Measurements from ENCODE around the gene ADAM12. TPM values are rescaled to one million over a fixed set of nuclear protein-coding genes. Genes with fewer than 3 reads are reported as not detected.

ADAM12 gene
- total and polyA plus RNA-seq, 2 donors from 2014 or later, result 0.26 to 3.3 TPM

DNA sequence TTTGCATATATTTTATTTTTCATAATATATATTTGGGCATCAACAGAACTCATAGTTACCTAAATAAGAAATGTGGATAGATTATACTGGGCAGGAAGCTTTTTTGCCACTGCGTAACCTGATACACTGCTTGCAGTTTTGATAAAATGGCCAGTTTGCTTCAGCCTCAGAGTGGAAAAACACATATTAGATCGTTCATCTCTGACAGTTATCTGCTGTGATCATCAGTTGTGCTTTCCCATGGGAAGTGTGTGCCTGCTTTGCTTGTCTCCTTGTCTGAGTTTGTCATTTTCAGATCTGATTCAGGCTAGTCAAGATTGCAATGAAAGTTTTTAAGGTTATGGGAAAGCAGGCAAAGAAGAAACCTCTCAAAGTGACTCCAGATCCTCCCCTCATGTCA, 54.0 kb downstream of the ADAM12 start:
- peaks cover 0 to 2% (median 0%) of the 10 kb centered on the region in 3 donors for H3K4me1 ChIP-seq (ENCODE audit: control insufficient read depth in 2 of 3, insufficient read depth in 2 of 3, low read depth in 1 of 3, low read length in 3 of 3)
- DNase-seq, result no peak
- no peak overlapping the region for H3K27ac ChIP-seq (ENCODE audit: low read depth in 2 of 2, low read length in 2 of 2)
- no peak overlapping the region for H3K4me3 ChIP-seq (ENCODE audit: low read length in 3 of 3)
- H3K27me3 ChIP-seq (ENCODE audit: control insufficient read depth, insufficient read depth, low read length), result no peaks in the 10 kb centered on the region
- no peak overlapping the region for H3K9ac ChIP-seq (ENCODE audit: low read length in 3 of 3)
- FAIRE-seq, result no peak
- H3K9me3 ChIP-seq (ENCODE audit: control insufficient read depth in 2 of 3, insufficient read depth in 1 of 3, low read length in 3 of 3), result no peaks in the 10 kb centered on the region
- intact Hi-C loops (cut with DNase I), result no loop called here
- no peak for TF ChIP-seq CTCF (IDR thresholded peaks at IDR 0.05; ENCODE audit: borderline replicate concordance, extremely low read depth, insufficient read depth)
- no peaks in the 10 kb centered on the region for H3K36me3 ChIP-seq (ENCODE audit: control insufficient read depth in 2 of 3, insufficient read depth in 3 of 3, low read length in 3 of 3)

DNA sequence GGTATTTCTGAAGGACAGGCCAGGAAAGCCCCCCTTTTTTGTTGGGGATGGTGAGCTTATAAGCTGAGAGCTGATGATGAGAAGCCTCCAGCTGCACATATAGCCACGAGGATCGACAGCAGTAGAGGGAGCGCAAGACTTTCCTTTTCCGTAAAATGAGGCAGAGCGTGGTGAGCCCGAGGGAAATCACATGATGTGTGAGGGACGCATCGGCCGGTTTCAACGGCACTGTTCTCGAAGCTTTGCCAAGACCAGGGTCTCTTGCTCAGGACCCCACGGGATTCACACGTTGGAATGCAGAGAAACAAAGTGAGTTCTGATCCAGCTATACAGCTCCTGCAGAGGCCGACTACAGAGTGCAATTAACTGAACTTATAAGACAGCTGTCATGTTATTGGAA, 55.7 kb downstream of the ADAM12 start:
- no peaks in the 10 kb centered on the region for H3K9me3 ChIP-seq (ENCODE audit: control insufficient read depth in 2 of 3, insufficient read depth in 1 of 3, low read length in 3 of 3)
- no peak for DNase-seq
- no peak overlapping the region for H3K27ac ChIP-seq (ENCODE audit: low read depth in 2 of 2, low read length in 2 of 2)
- peaks cover 0 to 2% (median 0%) of the 10 kb centered on the region in 3 donors for H3K4me1 ChIP-seq (ENCODE audit: control insufficient read depth in 2 of 3, insufficient read depth in 2 of 3, low read depth in 1 of 3, low read length in 3 of 3)
- H3K36me3 ChIP-seq (ENCODE audit: control insufficient read depth in 2 of 3, insufficient read depth in 3 of 3, low read length in 3 of 3), result no peaks in the 10 kb centered on the region
- TF ChIP-seq CTCF (IDR thresholded peaks at IDR 0.05; ENCODE audit: borderline replicate concordance, extremely low read depth, insufficient read depth), result no peak
- H3K4me3 ChIP-seq (ENCODE audit: low read length in 3 of 3), result no peak overlapping the region
- intact Hi-C loops (cut with DNase I), result no loop called here
- H3K9ac ChIP-seq (ENCODE audit: low read length in 3 of 3), result no peak overlapping the region
- FAIRE-seq, result no peak
- no peaks in the 10 kb centered on the region for H3K27me3 ChIP-seq (ENCODE audit: control insufficient read depth, insufficient read depth, low read length)

DNA sequence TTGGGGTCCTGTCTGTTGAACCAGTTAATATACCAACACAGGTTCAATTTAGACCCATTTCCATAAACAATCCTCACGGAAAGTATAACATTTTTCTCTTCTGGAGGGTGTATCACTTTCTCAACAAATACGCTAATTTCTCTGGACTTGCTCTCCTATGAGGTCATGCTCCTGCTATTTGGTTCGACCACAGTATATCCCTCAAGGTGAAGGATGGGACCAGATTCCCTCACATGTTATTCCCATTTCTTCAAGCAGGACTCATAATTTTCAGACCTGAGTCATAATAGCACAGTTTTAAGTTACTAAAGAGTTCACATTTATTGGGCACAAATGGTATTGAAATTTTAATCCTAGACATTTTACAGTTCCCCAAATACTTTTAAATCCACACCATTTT, 57.2 kb downstream of the ADAM12 start:
- no peak for TF ChIP-seq CTCF (IDR thresholded peaks at IDR 0.05; ENCODE audit: borderline replicate concordance, extremely low read depth, insufficient read depth)
- intact Hi-C loops (cut with DNase I), result no loop called here
- FAIRE-seq, result no peak

DNA sequence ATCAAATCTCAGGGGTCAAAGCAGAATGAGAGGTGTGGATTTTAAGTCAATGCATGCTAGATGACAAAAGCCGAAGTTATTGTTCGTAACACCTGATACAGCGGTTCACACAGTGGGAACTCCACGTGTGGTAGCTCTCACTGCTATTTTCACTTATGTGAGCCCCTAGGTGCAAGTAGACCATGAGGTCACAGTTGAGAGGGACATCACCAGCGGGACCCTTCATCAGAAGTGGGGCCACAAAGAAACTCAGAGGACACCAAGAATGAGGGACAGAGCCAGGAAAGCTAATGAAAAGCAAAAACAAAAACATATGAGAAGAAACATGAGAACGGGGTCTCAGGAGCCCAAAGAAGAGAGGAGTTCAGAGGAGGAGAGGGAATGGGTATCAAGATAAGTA, 63.5 kb downstream of the ADAM12 start:
- intact Hi-C loops (cut with DNase I), result no loop called here
- Histone ChIP-seq H3K36me3 (ENCODE audit: control insufficient read depth in 2 of 3, insufficient read depth in 3 of 3, low read length in 3 of 3) (no peaks in the 10 kb centered on the region), H3K27ac (ENCODE audit: low read depth in 2 of 2, low read length in 2 of 2) (no peak overlapping the region), H3K4me1 (ENCODE audit: control insufficient read depth in 2 of 3, insufficient read depth in 2 of 3, low read depth in 1 of 3, low read length in 3 of 3) (no peaks in the 10 kb centered on the region), H3K27me3 (ENCODE audit: control insufficient read depth, insufficient read depth, low read length) (no peaks in the 10 kb centered on the region), H3K4me3 (ENCODE audit: low read length in 3 of 3) (no peak overlapping the region), H3K9ac (ENCODE audit: low read length in 3 of 3) (no peak overlapping the region), H3K9me3 (ENCODE audit: control insufficient read depth in 2 of 3, insufficient read depth in 1 of 3, low read length in 3 of 3) (no peaks in the 10 kb centered on the region)
- no peak for TF ChIP-seq CTCF (IDR thresholded peaks at IDR 0.05; ENCODE audit: borderline replicate concordance, extremely low read depth, insufficient read depth)
- FAIRE-seq, result no peak
- no peak for DNase-seq

More for the DNA sequence above, 57.2 kb downstream of the ADAM12 start:
- no peak for DNase-seq
- Histone ChIP-seq H3K4me3 (ENCODE audit: low read length in 3 of 3) (no peak overlapping the region), H3K27ac (ENCODE audit: low read depth in 2 of 2, low read length in 2 of 2) (no peak overlapping the region), H3K27me3 (ENCODE audit: control insufficient read depth, insufficient read depth, low read length) (no peaks in the 10 kb centered on the region), H3K36me3 (ENCODE audit: control insufficient read depth in 2 of 3, insufficient read depth in 3 of 3, low read length in 3 of 3) (no peaks in the 10 kb centered on the region), H3K4me1 (ENCODE audit: control insufficient read depth in 2 of 3, insufficient read depth in 2 of 3, low read depth in 1 of 3, low read length in 3 of 3) (peaks cover 0 to 2% (median 0%) of the 10 kb centered on the region in 3 donors), H3K9ac (ENCODE audit: low read length in 3 of 3) (no peak overlapping the region), H3K9me3 (ENCODE audit: control insufficient read depth in 2 of 3, insufficient read depth in 1 of 3, low read length in 3 of 3) (no peaks in the 10 kb centered on the region)
